Adipocyte (in vitro differentiated cells): ENCODE results near the gene MAP4K1.
"Not testable (repeated sequence)": the region's sequence is repeated elsewhere in the genome, so short reads cannot be mapped to it uniquely, and the experiment has no call there.

Experiments
- DNase-seq: peaks from one replicate; pipeline ENCODE4 v3.0.0-alpha.2; 2015; ENCODE audit warnings: low read depth
- H3K27me3 ChIP-seq: replicated peaks from 2 replicates; pipeline ENCODE4 v1.7.0; 2013; ENCODE audit warnings: mild to moderate bottlenecking, low read length, moderate library complexity; ENCODE audit not compliant: control insufficient read depth, insufficient read depth
- H3K36me3 ChIP-seq: 2 replicates; pipeline ENCODE4 v1.7.0; 2013; ENCODE audit warnings: low read length, mild to moderate bottlenecking, moderate library complexity; ENCODE audit not compliant: control insufficient read depth, insufficient read depth, severe bottlenecking
- H3K4me1 ChIP-seq: 2 replicates; pipeline ENCODE4 v1.7.0; 2013; ENCODE audit warnings: mild to moderate bottlenecking, low read length, moderate library complexity; ENCODE audit not compliant: control insufficient read depth, insufficient read depth
- H3K4me3 ChIP-seq: 2 replicates; pipeline ENCODE4 v1.7.0; 2013; ENCODE audit warnings: mild to moderate bottlenecking, low read length, moderate library complexity
- H3K9ac ChIP-seq: 2 replicates; pipeline ENCODE4 v1.7.0; 2013; ENCODE audit warnings: mild to moderate bottlenecking, low read length, moderate library complexity
- H3K9me3 ChIP-seq: 2 replicates; pipeline ENCODE4 v1.7.0; 2013; ENCODE audit warnings: mild to moderate bottlenecking, low read length, moderate library complexity; ENCODE audit not compliant: control insufficient read depth

Gene MAP4K1

DNA sequence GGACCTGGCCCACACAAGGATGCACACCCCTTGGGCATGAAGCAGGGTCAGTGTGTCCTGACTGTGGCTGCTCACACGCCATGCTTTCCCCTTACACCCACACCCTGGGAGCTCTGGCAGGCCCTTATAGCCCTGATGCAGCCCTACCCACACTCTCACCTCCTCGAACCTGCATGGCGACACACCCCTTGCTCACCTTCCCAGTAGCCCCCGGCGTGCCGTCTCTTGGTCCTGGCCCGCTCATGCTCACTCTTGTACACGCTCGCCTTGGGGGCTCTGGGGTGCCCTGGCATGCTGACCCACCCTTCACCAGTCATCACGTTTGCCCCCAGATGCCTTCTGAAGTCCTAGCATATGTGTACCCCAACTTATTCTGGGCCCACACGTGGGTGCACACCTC lies 56.1 kb downstream of the MAP4K1 start:
- Histone ChIP-seq H3K9me3 (no peaks in the 10 kb centered on the region), H3K9ac (no peak overlapping the region), H3K27me3 (peaks cover 26% of the 10 kb centered on the region), H3K36me3 (no peaks in the 10 kb centered on the region), H3K4me3 (no peak overlapping the region), H3K4me1 (peaks cover 9% of the 10 kb centered on the region)
- DNase-seq, result no peak

DNA sequence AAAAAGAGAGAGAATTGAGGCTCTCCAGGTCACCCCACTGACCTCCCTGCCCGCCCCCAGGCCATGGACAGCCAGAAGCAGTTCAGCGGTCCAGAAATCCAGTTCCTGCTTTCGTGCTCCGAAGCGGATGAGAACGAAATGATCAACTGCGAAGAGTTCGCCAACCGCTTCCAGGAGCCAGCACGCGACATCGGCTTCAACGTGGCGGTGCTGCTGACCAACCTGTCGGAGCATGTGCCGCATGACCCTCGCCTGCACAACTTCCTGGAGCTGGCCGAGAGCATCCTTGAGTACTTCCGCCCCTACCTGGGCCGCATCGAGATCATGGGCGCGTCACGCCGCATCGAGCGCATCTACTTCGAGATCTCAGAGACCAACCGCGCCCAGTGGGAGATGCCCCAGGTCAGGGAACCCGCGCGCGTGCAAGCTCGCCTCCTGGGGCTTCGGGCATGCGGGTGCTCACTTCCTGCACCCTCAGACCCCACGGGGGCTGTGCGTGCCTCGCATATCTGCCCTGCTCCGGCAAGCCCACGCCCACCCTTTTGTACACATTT lies 56.6 kb downstream of the MAP4K1 start:
- H3K9ac ChIP-seq, result no peak overlapping the region
- peaks cover 9% of the 10 kb centered on the region for H3K4me1 ChIP-seq
- H3K27me3 ChIP-seq, result peaks cover 26% of the 10 kb centered on the region
- H3K4me3 ChIP-seq, result no peak overlapping the region
- H3K36me3 ChIP-seq, result no peaks in the 10 kb centered on the region
- DNase-seq, result no peak
- H3K9me3 ChIP-seq, result no peaks in the 10 kb centered on the region

DNA sequence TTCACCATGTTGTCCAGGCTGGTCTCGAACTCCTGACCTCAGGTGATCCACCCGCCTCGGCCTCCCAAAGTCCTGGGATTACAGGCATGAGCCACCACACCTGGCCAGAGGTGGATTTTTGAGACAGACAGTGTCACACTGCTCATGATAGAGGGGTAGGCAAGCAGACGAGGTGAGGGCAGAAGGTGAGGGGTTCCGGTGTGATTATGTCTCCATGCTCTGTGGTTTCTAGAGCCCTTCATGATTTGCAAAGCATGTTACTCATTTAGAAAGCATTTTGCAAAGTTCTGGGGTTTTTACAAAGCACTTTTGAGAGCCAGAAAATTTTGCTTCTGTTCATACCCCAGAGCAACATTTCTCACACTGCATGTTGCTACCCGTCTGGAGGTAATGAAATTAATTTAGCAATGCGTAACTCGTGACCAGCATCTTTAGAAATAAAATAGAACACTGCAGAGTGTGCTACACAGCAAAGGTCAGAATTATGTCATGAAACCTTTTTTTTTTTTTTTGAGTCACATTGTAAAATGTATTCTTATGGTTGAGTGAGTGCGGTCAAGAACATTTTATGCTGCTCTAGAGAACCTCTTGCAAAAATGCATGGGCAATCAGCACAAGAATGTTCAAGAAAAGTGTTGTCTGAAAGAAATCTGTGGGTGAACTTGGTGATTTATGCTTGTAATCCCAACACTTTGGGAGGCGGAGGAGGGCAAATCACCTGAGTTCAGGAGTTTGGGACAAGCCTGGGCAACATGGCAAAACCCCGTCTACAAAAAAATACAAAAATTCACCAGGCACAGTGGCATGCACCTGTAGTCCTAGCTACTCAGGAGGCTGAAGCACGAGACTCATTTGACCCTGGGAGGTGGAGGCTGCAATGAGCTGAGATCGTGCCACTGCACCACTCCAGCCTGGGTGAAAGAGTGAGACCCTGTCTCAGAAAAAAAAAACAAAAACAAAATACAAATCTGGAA lies 58.0 kb downstream of the MAP4K1 start:
- Histone ChIP-seq H3K27me3 (peaks cover 32% of the 10 kb centered on the region), H3K9ac (no peak overlapping the region), H3K4me1 (peaks cover 9% of the 10 kb centered on the region), H3K9me3 (no peaks in the 10 kb centered on the region), H3K36me3 (no peaks in the 10 kb centered on the region), H3K4me3 (no peak overlapping the region)
- peak; percentile 47 for DNase-seq

DNA sequence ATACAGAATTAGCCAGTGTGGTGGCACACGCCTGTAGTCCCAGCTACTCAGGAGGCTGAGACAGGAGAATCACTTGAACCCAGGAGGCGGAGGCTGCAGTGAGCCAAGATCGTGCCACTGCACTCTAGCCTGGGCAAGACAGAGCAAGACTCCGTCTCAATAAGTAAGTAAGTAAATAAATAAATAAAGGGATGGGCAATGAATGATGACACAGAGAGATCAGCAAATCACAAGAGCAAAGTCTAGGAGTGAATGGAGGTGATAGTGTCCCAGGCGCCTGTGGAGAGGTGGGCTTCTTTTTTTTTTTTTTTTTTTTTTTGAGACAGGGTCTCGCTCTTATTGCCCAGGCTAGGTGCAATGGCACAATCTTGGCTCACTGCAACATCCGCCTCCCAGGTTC lies 58.8 kb downstream of the MAP4K1 start:
- not testable (repeated sequence) for DNase-seq

GRCh38 chr19:38557205-38557799 lies 60.5 kb downstream of the MAP4K1 start:
- H3K27me3 ChIP-seq, result peaks cover 8% of the 10 kb centered on the region
- H3K36me3 ChIP-seq, result no peaks in the 10 kb centered on the region
- peaks cover 9% of the 10 kb centered on the region for H3K4me1 ChIP-seq
- no peak overlapping the region for H3K9ac ChIP-seq
- DNase-seq, result no peak
- no peak overlapping the region for H3K4me3 ChIP-seq
- H3K9me3 ChIP-seq, result no peaks in the 10 kb centered on the region

More for the DNA sequence above, 58.8 kb downstream of the MAP4K1 start:
- H3K9ac ChIP-seq, H3K9me3 ChIP-seq, H3K4me3 ChIP-seq, H3K36me3 ChIP-seq, H3K4me1 ChIP-seq: not testable (repeated sequence)
- H3K27me3 ChIP-seq, result peaks cover 25% of the 10 kb centered on the region

GRCh38 chr19:38556521-38557174 lies 61.1 kb downstream of the MAP4K1 start:
- Histone ChIP-seq H3K4me3 (no peak overlapping the region), H3K9ac (no peak overlapping the region), H3K9me3 (no peaks in the 10 kb centered on the region), H3K36me3 (no peaks in the 10 kb centered on the region), H3K27me3 (peaks cover 11% of the 10 kb centered on the region), H3K4me1 (peaks cover 9% of the 10 kb centered on the region)
- DNase-seq, result no peak

DNA sequence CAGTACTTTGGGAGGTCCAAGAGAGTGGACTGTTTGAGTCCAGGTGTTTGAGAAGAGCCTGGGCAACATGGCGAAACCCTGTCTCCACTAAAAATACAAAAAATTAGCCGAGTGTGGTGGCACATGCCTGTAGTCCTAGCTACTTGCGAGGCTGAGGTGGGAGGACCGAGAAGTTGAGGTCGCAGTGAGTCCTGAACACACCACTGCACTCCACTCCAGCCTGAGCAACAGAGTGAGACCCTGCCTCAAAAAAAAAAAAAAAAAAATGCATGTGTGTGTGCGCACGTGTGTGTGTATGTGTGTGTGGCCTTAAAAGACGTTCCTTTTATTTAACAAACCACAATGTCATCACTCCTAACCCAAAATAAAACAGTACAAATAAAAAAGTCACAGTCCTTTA lies 62.6 kb downstream of the MAP4K1 start:
- Histone ChIP-seq H3K4me3 (no peak overlapping the region), H3K9ac (no peak overlapping the region), H3K36me3 (no peaks in the 10 kb centered on the region), H3K4me1 (peaks cover 9% of the 10 kb centered on the region), H3K27me3 (peaks cover 16% of the 10 kb centered on the region), H3K9me3 (no peaks in the 10 kb centered on the region)
- no peak for DNase-seq

DNA sequence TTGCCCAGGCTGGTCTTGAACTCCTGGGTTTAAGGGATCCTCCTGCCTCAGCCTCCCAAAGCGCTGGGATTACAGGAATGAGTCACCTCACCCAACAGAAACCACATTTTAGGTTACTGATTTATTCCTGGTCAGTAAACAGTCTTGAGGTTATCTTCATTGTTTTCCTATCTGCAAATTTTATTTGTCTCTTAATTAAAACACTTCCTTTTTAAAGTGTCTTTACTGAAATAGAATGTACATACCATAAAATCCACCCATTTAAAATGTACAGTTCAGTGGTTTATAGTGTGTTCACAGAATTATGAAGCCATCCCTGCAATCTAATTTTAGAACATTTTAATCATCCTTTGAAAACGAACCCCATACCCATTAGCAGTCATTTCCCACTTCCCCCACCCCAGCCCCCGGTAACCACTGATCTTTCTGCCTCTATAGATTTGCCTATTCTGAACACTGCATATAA lies 63.0 kb downstream of the MAP4K1 start:
- H3K4me1 ChIP-seq, result peaks cover 4% of the 10 kb centered on the region
- H3K27me3 ChIP-seq, result peaks cover 16% of the 10 kb centered on the region
- H3K4me3 ChIP-seq, result no peak overlapping the region
- H3K9me3 ChIP-seq, result no peaks in the 10 kb centered on the region
- DNase-seq, result no peak
- H3K36me3 ChIP-seq, result no peaks in the 10 kb centered on the region
- no peak overlapping the region for H3K9ac ChIP-seq

- not testable (repeated sequence) for H3K4me1 ChIP-seq, H3K4me3 ChIP-seq, H3K9ac ChIP-seq, DNase-seq, H3K36me3 ChIP-seq, H3K9me3 ChIP-seq
- H3K27me3 ChIP-seq, result peaks cover 26% of the 10 kb centered on the region
Observed at GRCh38 chr19:38553239-38553638, 64.5 kb downstream of the MAP4K1 start.

- Histone ChIP-seq H3K9ac (no peak overlapping the region), H3K27me3 (peaks cover 30% of the 10 kb centered on the region), H3K4me1 (no peaks in the 10 kb centered on the region), H3K9me3 (no peaks in the 10 kb centered on the region), H3K4me3 (no peak overlapping the region), H3K36me3 (no peaks in the 10 kb centered on the region)
- no peak for DNase-seq
Observed at GRCh38 chr19:38551450-38551813, 66.3 kb downstream of the MAP4K1 start.

- no peak for DNase-seq
- H3K4me3 ChIP-seq, result no peak overlapping the region
- H3K9ac ChIP-seq, result no peak overlapping the region
- H3K27me3 ChIP-seq, result peaks cover 26% of the 10 kb centered on the region
- H3K9me3 ChIP-seq, result no peaks in the 10 kb centered on the region
- peaks cover 7% of the 10 kb centered on the region for H3K4me1 ChIP-seq
- no peaks in the 10 kb centered on the region for H3K36me3 ChIP-seq
Observed at GRCh38 chr19:38550376-38550775, 67.4 kb downstream of the MAP4K1 start.
